GM13976 (cell line): ENCODE measurements around the gene MRPL36.

Source experiments
- DNase-seq: peaks from one replicate; pipeline ENCODE4 v3.0.0; 2012; ENCODE audit warnings: low spot score
- in situ Hi-C: fragments of 300-500 bp; cut with MboI; formaldehyde crosslinking; loops from one replicate; pipeline ENCODE4 v1.12.0; 2022; ENCODE audit warnings: low sequenced_read_pairs, mixed read lengths, inconsistent platforms; ENCODE audit not compliant: unreplicated experiment
- TF ChIP-seq, protein P1 (sequence below): IDR thresholded peaks from 2 replicates; pipeline ENCODE4 v1.5.1; 2012; ENCODE audit warnings: borderline replicate concordance, mild to moderate bottlenecking; ENCODE audit not compliant: insufficient read depth; ENCODE audit errors: extremely low read depth, missing control alignments, control extremely low read depth

The MRPL36 gene

DNA sequence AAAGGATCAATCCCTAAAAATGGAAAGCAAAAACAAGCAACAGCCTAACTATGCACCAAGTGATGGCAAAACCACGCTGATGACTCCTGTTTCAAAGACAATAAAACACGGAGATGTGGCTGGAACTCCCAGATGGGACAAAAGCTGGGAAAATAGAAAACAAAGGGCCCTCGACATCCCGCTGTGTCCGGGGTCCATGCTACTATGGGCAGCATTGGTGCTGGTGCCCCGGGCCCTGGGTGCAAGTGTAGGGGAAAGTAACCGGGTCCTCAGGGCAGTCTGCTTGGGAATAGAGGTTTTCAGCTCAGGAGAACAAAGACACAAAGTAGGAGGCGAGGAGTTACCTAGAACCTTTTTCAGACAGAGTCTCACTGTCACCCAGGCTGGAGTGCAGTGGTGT is 46.1 kb downstream of the MRPL36 start:
- in situ Hi-C loops, result no loop called here
- DNase-seq, result no peak
- TF ChIP-seq, protein P1, sequence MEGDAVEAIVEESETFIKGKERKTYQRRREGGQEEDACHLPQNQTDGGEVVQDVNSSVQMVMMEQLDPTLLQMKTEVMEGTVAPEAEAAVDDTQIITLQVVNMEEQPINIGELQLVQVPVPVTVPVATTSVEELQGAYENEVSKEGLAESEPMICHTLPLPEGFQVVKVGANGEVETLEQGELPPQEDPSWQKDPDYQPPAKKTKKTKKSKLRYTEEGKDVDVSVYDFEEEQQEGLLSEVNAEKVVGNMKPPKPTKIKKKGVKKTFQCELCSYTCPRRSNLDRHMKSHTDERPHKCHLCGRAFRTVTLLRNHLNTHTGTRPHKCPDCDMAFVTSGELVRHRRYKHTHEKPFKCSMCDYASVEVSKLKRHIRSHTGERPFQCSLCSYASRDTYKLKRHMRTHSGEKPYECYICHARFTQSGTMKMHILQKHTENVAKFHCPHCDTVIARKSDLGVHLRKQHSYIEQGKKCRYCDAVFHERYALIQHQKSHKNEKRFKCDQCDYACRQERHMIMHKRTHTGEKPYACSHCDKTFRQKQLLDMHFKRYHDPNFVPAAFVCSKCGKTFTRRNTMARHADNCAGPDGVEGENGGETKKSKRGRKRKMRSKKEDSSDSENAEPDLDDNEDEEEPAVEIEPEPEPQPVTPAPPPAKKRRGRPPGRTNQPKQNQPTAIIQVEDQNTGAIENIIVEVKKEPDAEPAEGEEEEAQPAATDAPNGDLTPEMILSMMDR, result no peak

DNA sequence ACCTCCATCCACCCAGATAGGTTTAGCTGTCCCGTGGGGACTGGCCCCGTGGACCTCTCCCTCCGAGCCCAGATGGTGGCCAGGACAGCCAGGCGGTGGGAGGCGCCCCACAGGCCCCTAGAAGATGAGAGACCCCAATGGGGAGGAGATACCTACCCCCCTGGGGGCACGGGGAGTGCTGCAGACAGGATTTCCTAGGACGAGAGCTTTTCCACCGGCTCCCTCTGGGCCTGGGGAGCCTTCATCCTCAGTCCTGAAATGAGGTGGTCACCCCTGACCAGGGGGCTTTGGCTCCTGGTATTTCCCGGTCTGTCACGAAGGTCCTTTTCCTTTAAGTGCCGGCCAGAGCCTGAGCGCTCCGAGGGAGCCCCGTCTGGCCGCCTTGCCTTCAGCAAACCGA is 46.8 kb downstream of the MRPL36 start:
- TF ChIP-seq, protein P1, result no peak
- in situ Hi-C loops, result no loop called here
- no peak for DNase-seq

DNA sequence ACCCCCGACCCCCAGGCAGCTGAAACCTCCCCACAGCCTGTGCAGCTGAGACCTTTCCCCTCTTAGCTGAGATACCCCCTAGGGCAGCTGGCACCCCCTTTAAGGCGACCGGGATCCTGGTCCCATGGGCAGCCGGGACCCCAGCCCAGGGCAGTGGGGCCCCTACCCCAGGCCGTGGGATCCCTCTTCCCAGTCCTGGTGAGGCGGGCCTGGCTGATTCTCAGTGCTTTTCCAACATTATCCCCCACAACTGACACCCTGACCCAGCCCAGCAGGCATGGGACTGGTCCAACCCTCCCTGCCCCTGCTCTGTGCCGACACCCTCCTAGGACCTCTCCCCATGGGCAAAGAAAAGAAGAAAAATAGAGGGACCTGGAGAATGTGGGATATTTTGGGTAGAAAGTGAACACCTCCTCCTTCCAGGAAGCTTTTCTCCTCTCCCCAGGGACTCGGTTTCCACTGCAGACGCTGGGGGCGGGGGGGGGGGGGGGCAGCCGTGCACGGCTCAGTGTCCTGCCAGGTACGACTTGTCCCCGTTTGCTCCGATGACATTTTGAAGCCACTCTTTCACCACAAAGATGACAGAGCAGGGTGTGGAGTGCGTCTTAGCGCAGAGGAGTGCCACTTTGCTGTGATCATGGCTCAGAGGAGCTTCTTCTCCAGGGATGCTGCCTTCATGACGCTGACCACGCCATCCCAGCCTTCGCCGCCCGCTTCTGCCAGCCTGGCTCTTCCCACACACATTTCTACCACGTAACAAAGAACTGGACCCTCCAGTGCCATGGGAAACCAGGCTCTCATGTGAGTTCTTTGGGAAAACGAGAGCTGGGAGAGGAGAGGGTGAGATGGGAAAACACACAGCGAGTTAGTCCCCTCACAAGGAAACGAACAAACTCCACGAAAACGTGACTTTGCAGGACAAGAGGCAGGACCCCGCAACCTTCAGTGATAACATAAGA is 47.5 kb downstream of the MRPL36 start:
- no peak for DNase-seq
- in situ Hi-C loops, result no loop called here
- TF ChIP-seq, protein P1, result no peak

DNA sequence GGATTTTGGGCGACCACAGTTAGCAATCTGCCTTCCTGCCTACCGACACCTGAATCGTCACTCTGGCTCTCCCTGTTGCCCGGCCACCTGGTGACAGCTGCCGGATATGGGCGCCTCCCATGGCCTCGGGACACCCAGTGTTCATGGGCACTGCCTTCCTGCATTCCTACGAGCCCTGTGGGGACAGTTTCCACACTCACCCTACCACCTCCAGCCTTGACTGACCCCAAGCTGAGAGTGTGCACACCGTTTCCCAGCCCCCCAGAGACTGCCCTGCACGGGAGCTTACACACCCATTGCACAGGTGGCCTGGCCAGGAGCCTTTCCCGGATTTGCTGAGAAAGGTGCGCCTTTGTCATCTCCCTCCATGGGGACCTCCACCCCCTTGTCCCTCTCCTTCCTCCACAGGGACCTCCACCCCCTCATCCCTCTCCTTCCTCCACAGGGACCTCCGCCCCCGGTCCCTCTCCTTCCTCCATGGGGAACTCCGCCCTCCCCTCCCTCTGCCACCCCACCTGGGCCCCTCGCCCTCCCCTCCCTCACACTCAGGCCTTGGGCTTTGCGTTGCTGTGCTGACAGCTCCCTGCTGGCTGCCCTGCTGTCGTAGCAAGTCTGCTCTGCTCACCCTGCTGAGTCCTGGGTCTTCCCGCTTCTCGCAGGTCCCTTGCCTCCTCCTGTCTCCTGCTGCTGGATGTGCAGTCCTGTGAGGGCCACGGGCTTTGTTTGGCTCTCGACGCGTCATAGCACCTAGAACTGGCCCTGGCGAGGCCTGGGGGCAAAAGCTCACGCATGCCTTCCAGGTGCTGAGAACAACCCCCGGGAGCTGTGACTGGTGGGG is 48.4 kb downstream of the MRPL36 start:
- DNase-seq, result no peak
- TF ChIP-seq, protein P1, result no peak
- in situ Hi-C loops, result no loop called here

DNA sequence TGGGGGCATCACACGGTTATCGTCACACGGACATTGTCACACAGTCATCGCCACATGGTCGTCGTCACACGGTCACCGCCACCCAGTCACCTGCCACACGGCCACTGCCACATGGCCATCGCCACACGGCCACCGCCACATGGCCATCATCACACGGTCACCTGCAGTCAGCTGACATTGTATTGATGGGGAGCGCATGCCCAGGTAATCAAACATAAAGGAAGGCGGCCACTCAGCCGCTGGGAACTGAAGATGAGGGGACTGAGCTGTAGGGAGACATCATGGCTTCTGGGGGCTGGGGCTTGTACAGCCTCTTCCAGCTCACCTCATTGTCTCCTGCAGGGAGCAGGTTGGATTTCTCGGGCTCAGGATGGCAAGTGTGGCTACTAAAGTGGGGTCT is 49.2 kb downstream of the MRPL36 start:
- in situ Hi-C loops, result no loop called here
- DNase-seq, result no peak
- TF ChIP-seq, protein P1, result no peak

DNA sequence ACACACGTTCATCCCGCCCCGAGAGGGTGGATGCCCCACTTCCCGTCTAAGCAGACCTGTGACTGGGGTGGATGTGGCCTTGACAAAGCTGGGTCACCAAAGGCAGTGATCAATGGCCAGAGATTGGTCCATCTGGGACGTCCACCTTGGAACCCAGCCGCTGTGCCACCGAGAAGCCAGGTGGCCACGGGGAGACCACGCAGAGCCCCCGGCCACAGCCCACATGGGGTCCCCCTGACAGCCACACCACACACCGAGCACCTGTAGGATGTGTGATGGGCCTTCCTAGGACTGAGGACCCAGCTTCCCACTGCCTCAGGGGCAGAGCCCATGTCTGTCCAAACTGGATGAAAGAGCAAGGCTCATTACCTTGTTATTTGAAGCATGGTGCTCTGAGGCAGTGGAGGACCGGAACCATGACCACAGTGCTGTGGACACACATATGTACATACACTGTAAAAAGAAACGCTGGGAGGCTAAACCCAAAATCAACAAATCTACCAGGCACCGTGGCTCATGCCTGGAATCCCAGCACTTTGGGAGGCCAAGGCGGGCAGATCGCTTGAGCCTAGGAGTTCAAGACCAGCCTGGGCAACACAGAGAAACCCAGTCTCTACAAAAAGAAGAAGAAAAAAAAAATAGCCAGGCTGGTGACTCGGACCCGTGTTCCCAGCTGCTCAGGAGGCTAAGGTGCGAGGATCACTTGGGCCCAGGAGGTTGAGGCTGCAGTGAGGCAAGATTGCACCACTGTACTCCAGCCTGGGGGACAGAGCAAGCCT is 50.1 kb downstream of the MRPL36 start:
- in situ Hi-C loops, result loop anchor here (25.0 kb wide), 1 partner anchor 263 kb away; no protein-coding TSS in a partner anchor

More for the DNA sequence above, 50.1 kb downstream of the MRPL36 start:
- DNase-seq, result no peak
- TF ChIP-seq, protein P1, result no peak
